ENCODE results near the gene GRID2.

GRCh38 chr4:93416344-93417128, 1112.8 kb downstream of the GRID2 start:
- TF ChIP-seq POLR2A (IDR thresholded peaks at IDR 0.05), result no peak
- no peak for TF ChIP-seq CTCF (IDR thresholded peaks at IDR 0.05)
